K562 (cell line): Measurements from ENCODE around the gene KRT81.
"Not testable (repeated sequence)": the region's sequence is repeated elsewhere in the genome, so short reads cannot be mapped to it uniquely, and the experiment has no call there.

Experiments
- ATF2 ChIP-seq: sonication (generic); formaldehyde crosslinking; IDR thresholded peaks from 2 replicates; pipeline ENCODE4 v1.8.1; 2022; ENCODE audit warnings: missing genetic modification reagents
- ATF6 ChIP-seq: sonication (generic); formaldehyde crosslinking; IDR thresholded peaks from 2 replicates; pipeline ENCODE4 v1.4.0; 2020; ENCODE audit warnings: mild to moderate bottlenecking, missing genetic modification reagents
- CHCHD3 ChIP-seq: fragments of 250-450 bp; sonication (Bioruptor Pico); IDR thresholded peaks from 2 replicates; pipeline ENCODE4 v2.1.2; 2022; ENCODE audit warnings: mild to moderate bottlenecking
- CTCF ChIP-seq, 3 experiments: IDR thresholded peaks in 2 of 3; conservative IDR thresholded peaks in 1 of 3; 2 replicates each; pipeline ENCODE4 v1.5.1; 2011 to 2012; ENCODE audit warnings: low read length in 3 of 3, mild to moderate bottlenecking in 3 of 3, control low read depth in 2 of 3, improper control_type of control experiment in 1 of 3, inconsistent platforms in 1 of 3, low read depth in 1 of 3, mixed read lengths in 1 of 3, moderate library complexity in 1 of 3; ENCODE audit not compliant: insufficient read depth in 2 of 3
- ELF4 ChIP-seq: fragments of 450-650 bp; formaldehyde crosslinking; IDR thresholded peaks from 2 replicates; pipeline ENCODE4 v1.4.0; 2022; ENCODE audit warnings: missing genetic modification characterization
- FIP1L1 ChIP-seq: fragments of 200-400 bp; formaldehyde crosslinking; IDR thresholded peaks from 2 replicates; pipeline ENCODE4 v1.6.1; 2018; ENCODE audit warnings: mild to moderate bottlenecking, low read depth, low read length; ENCODE audit not compliant: poor library complexity, severe bottlenecking
- FOXA1 ChIP-seq: fragments of 450-650 bp; IDR thresholded peaks from 2 replicates; pipeline ENCODE4 v1.6.1; 2016; ENCODE audit warnings: mild to moderate bottlenecking, borderline replicate concordance
- KLF10 ChIP-seq: fragments of 250-450 bp; sonication (Bioruptor Pico); IDR thresholded peaks from 2 replicates; pipeline ENCODE4 v1.6.1; 2021; ENCODE audit warnings: matching md5 sums
- NONO ChIP-seq, 2 experiments: fragments of 200-400 bp in 1 of 2; fragments of 450-650 bp in 1 of 2; formaldehyde crosslinking in 1 of 2; IDR thresholded peaks; 2 replicates each; pipeline ENCODE4 v1.6.1; 2017; ENCODE audit warnings: low read depth in 2 of 2, mild to moderate bottlenecking in 2 of 2, moderate library complexity in 2 of 2, low read length in 1 of 2
- RCOR1 ChIP-seq, 2 experiments: IDR thresholded peaks; 2 replicates each; pipeline ENCODE4 v1.6.1; 2012; ENCODE audit warnings: low read depth in 2 of 2, low read length in 2 of 2, borderline replicate concordance in 1 of 2, improper control_type of control experiment in 1 of 2
- REST ChIP-seq, 2 experiments: fragments of 450-650 bp; formaldehyde crosslinking in 1 of 2; IDR thresholded peaks; 2 replicates each; pipeline versions ENCODE4 v1.4.0 to v1.6.1; 2014 to 2020; ENCODE audit warnings: mild to moderate bottlenecking in 2 of 2, borderline replicate concordance in 1 of 2, low read depth in 1 of 2
- SIN3A ChIP-seq, 2 experiments: fragments of 150-350 bp in 1 of 2; IDR thresholded peaks; 2 replicates each; pipeline ENCODE4 v1.6.1; 2011 to 2016; ENCODE audit warnings: borderline replicate concordance in 2 of 2, low read depth in 2 of 2, low read length in 2 of 2, mild to moderate bottlenecking in 2 of 2, moderate library complexity in 2 of 2; ENCODE audit not compliant: control insufficient read depth in 1 of 2
- TAF1 ChIP-seq: IDR thresholded peaks from 2 replicates; pipeline ENCODE4 v1.6.1; 2011; ENCODE audit warnings: mild to moderate bottlenecking, low read length, moderate library complexity; ENCODE audit not compliant: insufficient read depth, control insufficient read depth, severe bottlenecking; ENCODE audit errors: extremely low read depth

- TF ChIP-seq SIN3A (IDR thresholded peaks at IDR 0.05; ENCODE audit: borderline replicate concordance in 2 of 2, control insufficient read depth in 1 of 2, low read depth in 2 of 2, low read length in 2 of 2); REST (IDR thresholded peaks at IDR 0.05; ENCODE audit: borderline replicate concordance); REST (CRISPR knock-in tag; IDR thresholded peaks at IDR 0.05; ENCODE audit: low read depth); FIP1L1; NONO (IDR thresholded peaks at IDR 0.05; ENCODE audit: low read depth in 2 of 2, low read length in 1 of 2); ELF4 (CRISPR knock-in tag); CHCHD3 (CRISPR knock-in tag); KLF10; ATF6; FOXA1; RCOR1 (IDR thresholded peaks at IDR 0.05; ENCODE audit: borderline replicate concordance in 1 of 2, low read depth in 2 of 2, low read length in 2 of 2); TAF1; ATF2 (CRISPR knock-in tag): not testable (repeated sequence)
- TF ChIP-seq CTCF (IDR thresholded peaks at IDR 0.05 in 2 of 3, conservative IDR thresholded peaks at IDR 0.05 in 1 of 3; ENCODE audit: insufficient read depth in 2 of 3, low read depth in 1 of 3, low read length in 3 of 3), result peak; percentile 47 to 64 (median 51)
These were observed 24.4 kb upstream of the KRT81 start for GRCh38 chr12:52315721-52316120.
